ENCODE data around the gene TFF3.

TFF3 gene

GRCh38 chr21:42304556-42305454 lies 10.4 kb downstream of the TFF3 start:
- TF ChIP-seq, protein P1, sequence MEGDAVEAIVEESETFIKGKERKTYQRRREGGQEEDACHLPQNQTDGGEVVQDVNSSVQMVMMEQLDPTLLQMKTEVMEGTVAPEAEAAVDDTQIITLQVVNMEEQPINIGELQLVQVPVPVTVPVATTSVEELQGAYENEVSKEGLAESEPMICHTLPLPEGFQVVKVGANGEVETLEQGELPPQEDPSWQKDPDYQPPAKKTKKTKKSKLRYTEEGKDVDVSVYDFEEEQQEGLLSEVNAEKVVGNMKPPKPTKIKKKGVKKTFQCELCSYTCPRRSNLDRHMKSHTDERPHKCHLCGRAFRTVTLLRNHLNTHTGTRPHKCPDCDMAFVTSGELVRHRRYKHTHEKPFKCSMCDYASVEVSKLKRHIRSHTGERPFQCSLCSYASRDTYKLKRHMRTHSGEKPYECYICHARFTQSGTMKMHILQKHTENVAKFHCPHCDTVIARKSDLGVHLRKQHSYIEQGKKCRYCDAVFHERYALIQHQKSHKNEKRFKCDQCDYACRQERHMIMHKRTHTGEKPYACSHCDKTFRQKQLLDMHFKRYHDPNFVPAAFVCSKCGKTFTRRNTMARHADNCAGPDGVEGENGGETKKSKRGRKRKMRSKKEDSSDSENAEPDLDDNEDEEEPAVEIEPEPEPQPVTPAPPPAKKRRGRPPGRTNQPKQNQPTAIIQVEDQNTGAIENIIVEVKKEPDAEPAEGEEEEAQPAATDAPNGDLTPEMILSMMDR (IDR thresholded peaks at IDR 0.05; ENCODE audit: control extremely low read depth, extremely low read depth, low read depth, missing control alignments): no peak
- ChIA-PET POLR2A (no interaction called here), CTCF (no interaction called here)
- no peak for DNase-seq (ENCODE audit: extremely low spot score)

DNA sequence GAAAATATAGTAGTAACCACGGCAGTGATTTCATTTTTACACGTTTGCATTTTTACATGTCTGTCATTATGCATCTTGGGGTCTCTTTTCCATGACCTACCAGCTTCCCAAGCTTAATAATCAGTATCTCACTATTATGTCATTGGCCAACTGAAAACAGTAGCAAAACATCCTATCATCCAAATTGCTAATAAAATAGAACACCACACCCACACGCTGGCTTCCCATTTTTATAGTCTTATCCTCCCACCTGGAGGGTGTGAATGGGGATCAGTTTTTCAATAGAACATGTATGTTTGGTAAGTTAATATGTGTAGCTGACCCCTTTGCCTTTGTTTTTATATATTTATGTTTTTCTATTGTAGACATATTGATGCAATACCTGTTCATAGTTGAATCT lies 11.8 kb downstream of the TFF3 start:
- ChIA-PET POLR2A (no interaction called here), CTCF (interaction anchor here (1.0 to 1.8 kb wide), 2 partner anchors 9 to 148 kb away, joined by 4 read pairs; no protein-coding TSS in a partner anchor)
- TF ChIP-seq, protein P1 (IDR thresholded peaks at IDR 0.05; ENCODE audit: control extremely low read depth, extremely low read depth, low read depth, missing control alignments): no peak
- DNase-seq (ENCODE audit: extremely low spot score): no peak

DNA sequence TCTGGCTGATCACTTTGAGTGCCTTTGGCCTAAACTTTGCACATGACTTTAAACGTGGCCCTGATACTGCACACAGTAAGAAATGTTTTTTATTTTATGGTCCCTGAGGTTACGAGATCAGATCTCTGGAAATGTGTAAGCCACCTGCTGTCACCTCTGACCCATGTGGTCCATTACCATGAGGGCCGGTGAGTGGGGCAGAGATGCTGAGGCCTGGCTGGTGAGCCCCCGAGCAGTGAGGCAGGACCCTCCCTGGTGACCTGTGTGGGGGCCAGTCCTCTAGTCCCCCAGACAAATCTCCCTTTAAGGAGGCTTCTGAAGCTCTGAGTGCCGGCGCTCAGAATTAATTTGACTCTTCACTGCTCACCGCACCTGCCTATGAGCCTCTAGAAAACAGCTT lies 12.4 kb downstream of the TFF3 start:
- CTCF ChIA-PET: interaction anchor here (1.0 to 3.3 kb wide), 5 partner anchors 8 to 195 kb away, joined by 3 to 23 read pairs (median 4); no protein-coding TSS in a partner anchor
- TF ChIP-seq, protein P1 (IDR thresholded peaks at IDR 0.05; ENCODE audit: control extremely low read depth, extremely low read depth, low read depth, missing control alignments): no peak
- POLR2A ChIA-PET: no interaction called here
- no peak for DNase-seq (ENCODE audit: extremely low spot score)

- TF ChIP-seq, protein P1 (IDR thresholded peaks at IDR 0.05; ENCODE audit: control extremely low read depth, extremely low read depth, low read depth, missing control alignments): no peak
- POLR2A ChIA-PET: no interaction called here
- CTCF ChIA-PET: interaction anchor here (0.7 to 3.3 kb wide), 8 partner anchors 8 to 195 kb away, joined by 3 to 23 read pairs (median 4); no protein-coding TSS in a partner anchor
Observed at GRCh38 chr21:42302076-42302650, 13.0 kb downstream of the TFF3 start.

GRCh38 chr21:42301371-42302075 lies 13.7 kb downstream of the TFF3 start:
- TF ChIP-seq, protein P1 (IDR thresholded peaks at IDR 0.05; ENCODE audit: control extremely low read depth, extremely low read depth, low read depth, missing control alignments): no peak
- ChIA-PET POLR2A (no interaction called here), CTCF (interaction anchor here (0.7 to 3.3 kb wide), 6 partner anchors 9 to 194 kb away, joined by 3 to 23 read pairs (median 3); no protein-coding TSS in a partner anchor)
- DNase-seq (ENCODE audit: extremely low spot score): no peak

More at GRCh38 chr21:42302076-42302650, 13.0 kb downstream of the TFF3 start:
- no peak for DNase-seq (ENCODE audit: extremely low spot score)

- TF ChIP-seq, protein P1 (IDR thresholded peaks at IDR 0.05; ENCODE audit: control extremely low read depth, extremely low read depth, low read depth, missing control alignments): no peak
- CTCF ChIA-PET: interaction anchor here (1.4 to 3.3 kb wide), 2 partner anchors 10 to 18 kb away, joined by 3 to 23 read pairs; no protein-coding TSS in a partner anchor
- POLR2A ChIA-PET: no interaction called here
- DNase-seq (ENCODE audit: extremely low spot score): no peak
Observed at GRCh38 chr21:42300956-42301355, 14.3 kb downstream of the TFF3 start.
